C4-2B (cell line): ENCODE results near the gene PAXX.

Experiments
- H3K27ac ChIP-seq: fragments of 450-650 bp; 2 replicates; pipeline ENCODE4 v1.5.1; 2017
- CTCF ChIP-seq: fragments of 450-650 bp; conservative IDR thresholded peaks from 2 replicates; pipeline ENCODE4 v1.5.1; 2017; ENCODE audit warnings: mild to moderate bottlenecking
- ZFX ChIP-seq: fragments of 450-650 bp; IDR thresholded peaks from 2 replicates; pipeline ENCODE4 v1.6.1; 2017

PAXX gene

GRCh38 chr9:137021979-137022661 is 29.9 kb downstream of the PAXX start:
- peak overlapping the region; percentile 91 for H3K27ac ChIP-seq
- TF ChIP-seq ZFX (no peak), CTCF (no peak)

GRCh38 chr9:137022662-137023008 is 30.4 kb downstream of the PAXX start:
- H3K27ac ChIP-seq: peak overlapping the region; percentile 91
- TF ChIP-seq ZFX: no peak
- no peak for TF ChIP-seq CTCF

GRCh38 chr9:137023157-137023556 is 30.9 kb downstream of the PAXX start:
- TF ChIP-seq CTCF: no peak
- TF ChIP-seq ZFX: no peak
- peak overlapping the region; percentile 91 for H3K27ac ChIP-seq

- peak overlapping the region; percentile 91 for H3K27ac ChIP-seq
- TF ChIP-seq CTCF: no peak
- no peak for TF ChIP-seq ZFX
These were observed 31.4 kb downstream of the PAXX start for GRCh38 chr9:137023583-137023991.

GRCh38 chr9:137025517-137025966 is 33.3 kb downstream of the PAXX start:
- TF ChIP-seq ZFX (no peak), CTCF (no peak; the same call in 1 of the 2 replicates)
- peak overlapping the region; percentile 91 for H3K27ac ChIP-seq

- H3K27ac ChIP-seq: peak overlapping the region; percentile 91
- no peak for TF ChIP-seq ZFX
- no peak for TF ChIP-seq CTCF
These were observed 34.2 kb downstream of the PAXX start for GRCh38 chr9:137026384-137026783.

- no peak for TF ChIP-seq ZFX
- no peak for TF ChIP-seq CTCF
- peak overlapping the region; percentile 91 for H3K27ac ChIP-seq
These were observed 34.6 kb downstream of the PAXX start for GRCh38 chr9:137026828-137027227.
